ENCODE results near the gene TMEM116. TPM values are rescaled to one million over a fixed set of nuclear protein-coding genes. Genes with fewer than 3 reads are reported as not detected.

TMEM116 gene
- total RNA-seq = 7.7 and 8.0 TPM in 2 replicates

GRCh38 chr12:112012775-112013600 is at the start of gene TMEM116, which contains the start of gene ERP29:
TSS of gene TMEM116 (minus strand) at chr12:112013165. CDS start at chr12:112005270, 7,895 bp downstream.
TSS of gene ERP29 (plus strand) at chr12:112013426. CDS start at chr12:112013466, 40 bp downstream.

Small RNA genes within 50 kb of the gene (small RNA-seq; reads per million reads assigned to genes)
- gene AC004024.1 (not detected), gene MIR3657 (not detected)

Other genes starting within 250 kb of the TMEM116 start
- gene ALDH2, start 246.2 kb downstream of the TMEM116 start, total RNA-seq = 13.5 and 13.6 TPM in 2 replicates
- 30.9 and 40.9 TPM in 2 replicates for gene MAPKAPK5, start 170.9 kb downstream of the TMEM116 start, total RNA-seq
- gene ERP29, start 261 bp upstream of the TMEM116 start, total RNA-seq = 35.4 and 41.9 TPM in 2 replicates
- 27.2 and 36.8 TPM in 2 replicates for gene NAA25, start 95.6 kb upstream of the TMEM116 start, total RNA-seq
- gene TRAFD1, start 112.4 kb upstream of the TMEM116 start, total RNA-seq = 23.9 and 31.6 TPM in 2 replicates

Measured in subcutaneous preadipocyte (primary cell).